HepG2 (cell line): ENCODE measurements around the gene DHX16. TPM values are rescaled to one million over a fixed set of nuclear protein-coding genes. Genes with fewer than 3 reads are reported as not detected.

Experiments used
- AKAP8 ChIP-seq: sonication (generic); formaldehyde crosslinking; IDR thresholded peaks from 2 replicates; pipeline ENCODE4 v1.5.1; 2020; ENCODE audit warnings: mild to moderate bottlenecking, missing genetic modification reagents
- BORCS8-MEF2B ChIP-seq: sonication (generic); formaldehyde crosslinking; IDR thresholded peaks from 2 replicates; pipeline ENCODE4 v1.8.0; 2022; ENCODE audit warnings: mild to moderate bottlenecking, missing genetic modification reagents
- DPF2 ChIP-seq: sonication (generic); formaldehyde crosslinking; IDR thresholded peaks from 2 replicates; pipeline ENCODE4 v1.4.0; 2020; ENCODE audit warnings: mild to moderate bottlenecking, low read depth, missing genetic modification reagents, borderline replicate concordance
- KAT2B ChIP-seq: fragments of 150-350 bp; IDR thresholded peaks from 2 replicates; pipeline ENCODE4 v1.6.1; 2014; ENCODE audit warnings: low read depth, low read length, borderline replicate concordance
- KDM5B ChIP-seq: sonication (generic); formaldehyde crosslinking; IDR thresholded peaks from 2 replicates; pipeline ENCODE4 v1.4.0; 2020; ENCODE audit warnings: missing genetic modification reagents, mild to moderate bottlenecking, borderline replicate concordance
- KLF6 ChIP-seq: IDR thresholded peaks from 2 replicates; pipeline ENCODE4 v1.8.0; 2016; ENCODE audit warnings: missing biosample characterization, missing genetic modification reagents
- MYC ChIP-seq: sonication (generic); formaldehyde crosslinking; IDR thresholded peaks from 2 replicates; pipeline ENCODE4 v1.9.0; 2021; ENCODE audit warnings: missing genetic modification reagents, borderline replicate concordance
- NCOA2 ChIP-seq: sonication (generic); formaldehyde crosslinking; IDR thresholded peaks from 2 replicates; pipeline ENCODE4 v1.8.0; 2022; ENCODE audit warnings: inconsistent platforms
- SAP130 ChIP-seq: IDR thresholded peaks from 2 replicates; pipeline ENCODE4 v1.6.1; 2016; ENCODE audit warnings: low read depth
- ZMYM4 ChIP-seq: sonication (generic); formaldehyde crosslinking; IDR thresholded peaks from 2 replicates; pipeline ENCODE4 v1.8.1; 2023; ENCODE audit warnings: mild to moderate bottlenecking, missing genetic modification reagents
- ZNF337 ChIP-seq: sonication (generic); formaldehyde crosslinking; IDR thresholded peaks from 2 replicates; pipeline ENCODE4 v1.5.1; 2020; ENCODE audit warnings: missing genetic modification reagents, low read depth, mild to moderate bottlenecking, borderline replicate concordance
- ZNF672 ChIP-seq: sonication (generic); formaldehyde crosslinking; IDR thresholded peaks from 2 replicates; pipeline ENCODE4 v1.8.1; 2022; ENCODE audit warnings: missing genetic modification reagents
- polyA plus RNA-seq, 8 experiments: library from polyadenylated mRNA; depleted of rRNA in 3 of 8; stranded (reverse) in 7 of 8; unstranded in 1 of 8; fragments of >200 nt; fragmentation: Illumina TruSeq in 4 of 8; extraction: Trizol in 4 of 8; gene quantifications; 2 replicates each; pipeline versions ENCODE4 v1.2.1 to v1.2.3, GENCODE V29; 2011 to 2016; ENCODE audit warnings: low read depth in 4 of 8, missing spikeins in 1 of 8, mixed read lengths in 1 of 8; ENCODE audit not compliant: insufficient read depth in 1 of 8
- total RNA-seq, 5 experiments: library from RNA; depleted of rRNA; stranded (reverse); fragments of >200 nt; fragmentation: Illumina TruSeq; extraction: Trizol; gene quantifications; 2 replicates each; pipeline ENCODE4 v1.2.3, GENCODE V29; 2016; ENCODE audit warnings: low read depth in 1 of 5
- TF ChIP-seq, protein P1 (sequence below): sonication (generic); formaldehyde crosslinking; IDR thresholded peaks from 2 replicates; pipeline ENCODE4 v1.5.0; 2020; ENCODE audit warnings: missing genetic modification reagents
- TF ChIP-seq, protein P2 (sequence below): sonication (generic); formaldehyde crosslinking; IDR thresholded peaks from 2 replicates; pipeline ENCODE4 v1.4.0; 2020; ENCODE audit warnings: mild to moderate bottlenecking, missing genetic modification reagents
- TF ChIP-seq, protein P3 (sequence below): sonication (generic); IDR thresholded peaks from 2 replicates; pipeline ENCODE4 v1.6.1; 2016; ENCODE audit warnings: low read depth, borderline replicate concordance
- TF ChIP-seq, protein P4 (sequence below): sonication (generic); formaldehyde crosslinking; IDR thresholded peaks from 2 replicates; pipeline ENCODE4 v1.4.0; 2020; ENCODE audit warnings: missing genetic modification reagents
- TF ChIP-seq, protein P5 (sequence below), 2 experiments: IDR thresholded peaks; 2 replicates each; pipeline ENCODE4 v1.6.1; 2011 to 2012; ENCODE audit warnings: low read length in 2 of 2, borderline replicate concordance in 1 of 2, low read depth in 1 of 2, mild to moderate bottlenecking in 1 of 2, moderate library complexity in 1 of 2
- TF ChIP-seq, protein P6 (sequence below): sonication (generic); formaldehyde crosslinking; IDR thresholded peaks from 2 replicates; pipeline ENCODE4 v1.4.0; 2020; ENCODE audit warnings: missing genetic modification reagents, borderline replicate concordance

DHX16 gene
- total and polyA plus RNA-seq, 2 of the 13 experiments (the other 11 are each of a cell fraction or from before 2014, with no cell fraction given) = 57.0 to 58.5 TPM

DNA sequence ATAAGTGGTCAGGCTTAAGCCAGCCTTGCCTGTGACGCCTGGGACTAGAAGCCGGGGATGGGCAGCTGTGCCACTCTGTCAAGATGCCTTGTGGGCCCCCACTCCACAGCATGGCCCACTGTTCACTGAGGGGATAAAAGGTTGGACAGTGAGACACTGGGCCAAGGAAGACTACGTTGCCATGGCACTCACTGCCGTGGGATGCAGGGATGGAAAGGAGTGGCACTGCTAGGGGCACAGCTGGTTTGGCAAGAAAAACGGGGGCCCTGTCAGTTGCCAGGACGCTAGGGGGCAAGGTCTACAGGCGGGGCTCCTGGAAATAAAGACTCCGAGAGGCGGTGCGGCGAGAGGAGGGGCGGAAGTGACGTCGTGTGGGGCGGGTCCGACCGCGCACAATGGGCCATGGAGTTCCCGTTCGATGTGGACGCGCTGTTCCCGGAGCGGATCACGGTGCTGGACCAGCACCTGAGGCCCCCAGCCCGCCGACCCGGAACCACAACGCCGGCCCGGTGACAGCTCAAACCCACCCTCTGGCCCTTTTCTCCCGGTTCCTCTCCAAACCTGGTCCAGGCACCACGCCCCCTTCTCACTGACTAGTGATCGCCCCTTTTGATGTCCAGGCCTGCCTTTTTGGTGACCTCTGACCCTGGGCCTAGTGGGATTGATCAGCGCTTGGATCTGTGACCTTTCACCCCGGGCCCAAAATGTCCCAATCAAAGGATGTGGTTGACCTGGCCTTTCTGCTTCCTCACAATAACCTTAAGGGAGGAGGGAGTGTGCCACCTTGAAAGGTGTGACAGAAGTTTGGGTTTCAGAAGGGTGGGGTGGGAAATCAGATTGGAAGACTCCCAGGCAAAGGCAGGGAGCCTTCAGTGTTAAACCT is 46.1 kb downstream of the DHX16 start, which contains the start of gene ATAT1 (continued):
- TF ChIP-seq DPF2 (CRISPR knock-in tag) (no peak), NCOA2 (CRISPR knock-in tag) (peak; percentile 61), KLF6 (CRISPR knock-in tag) (peak; percentile 59; the same call in 1 of the 2 replicates), AKAP8 (CRISPR knock-in tag) (peak; percentile 95), ZNF337 (no peak), KAT2B (no peak), ZNF672 (CRISPR knock-in tag) (no peak), MYC (CRISPR knock-in tag) (peak; percentile 81), KDM5B (peak; percentile 86; the same call in 1 of the 2 replicates), ZMYM4 (peak; percentile 88), BORCS8-MEF2B (CRISPR knock-in tag) (peak; percentile 49; the same call in 1 of the 2 replicates), SAP130 (CRISPR knock-in tag) (peak; percentile 96)
- TF ChIP-seq, protein P1, sequence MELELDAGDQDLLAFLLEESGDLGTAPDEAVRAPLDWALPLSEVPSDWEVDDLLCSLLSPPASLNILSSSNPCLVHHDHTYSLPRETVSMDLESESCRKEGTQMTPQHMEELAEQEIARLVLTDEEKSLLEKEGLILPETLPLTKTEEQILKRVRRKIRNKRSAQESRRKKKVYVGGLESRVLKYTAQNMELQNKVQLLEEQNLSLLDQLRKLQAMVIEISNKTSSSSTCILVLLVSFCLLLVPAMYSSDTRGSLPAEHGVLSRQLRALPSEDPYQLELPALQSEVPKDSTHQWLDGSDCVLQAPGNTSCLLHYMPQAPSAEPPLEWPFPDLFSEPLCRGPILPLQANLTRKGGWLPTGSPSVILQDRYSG (CRISPR knock-in tag) = peak; percentile 35; the same call in 1 of the 2 replicates
- TF ChIP-seq, protein P2, sequence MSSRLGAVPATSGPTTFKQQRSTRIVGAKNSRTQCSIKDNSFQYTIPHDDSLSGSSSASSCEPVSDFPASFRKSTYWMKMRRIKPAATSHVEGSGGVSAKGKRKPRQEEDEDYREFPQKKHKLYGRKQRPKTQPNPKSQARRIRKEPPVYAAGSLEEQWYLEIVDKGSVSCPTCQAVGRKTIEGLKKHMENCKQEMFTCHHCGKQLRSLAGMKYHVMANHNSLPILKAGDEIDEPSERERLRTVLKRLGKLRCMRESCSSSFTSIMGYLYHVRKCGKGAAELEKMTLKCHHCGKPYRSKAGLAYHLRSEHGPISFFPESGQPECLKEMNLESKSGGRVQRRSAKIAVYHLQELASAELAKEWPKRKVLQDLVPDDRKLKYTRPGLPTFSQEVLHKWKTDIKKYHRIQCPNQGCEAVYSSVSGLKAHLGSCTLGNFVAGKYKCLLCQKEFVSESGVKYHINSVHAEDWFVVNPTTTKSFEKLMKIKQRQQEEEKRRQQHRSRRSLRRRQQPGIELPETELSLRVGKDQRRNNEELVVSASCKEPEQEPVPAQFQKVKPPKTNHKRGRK (CRISPR knock-in tag) = no peak
- TF ChIP-seq, protein P3, sequence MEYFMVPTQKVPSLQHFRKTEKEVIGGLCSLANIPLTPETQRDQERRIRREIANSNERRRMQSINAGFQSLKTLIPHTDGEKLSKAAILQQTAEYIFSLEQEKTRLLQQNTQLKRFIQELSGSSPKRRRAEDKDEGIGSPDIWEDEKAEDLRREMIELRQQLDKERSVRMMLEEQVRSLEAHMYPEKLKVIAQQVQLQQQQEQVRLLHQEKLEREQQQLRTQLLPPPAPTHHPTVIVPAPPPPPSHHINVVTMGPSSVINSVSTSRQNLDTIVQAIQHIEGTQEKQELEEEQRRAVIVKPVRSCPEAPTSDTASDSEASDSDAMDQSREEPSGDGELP = peak; percentile 71; the same call in 1 of the 2 replicates
- TF ChIP-seq, protein P4, sequence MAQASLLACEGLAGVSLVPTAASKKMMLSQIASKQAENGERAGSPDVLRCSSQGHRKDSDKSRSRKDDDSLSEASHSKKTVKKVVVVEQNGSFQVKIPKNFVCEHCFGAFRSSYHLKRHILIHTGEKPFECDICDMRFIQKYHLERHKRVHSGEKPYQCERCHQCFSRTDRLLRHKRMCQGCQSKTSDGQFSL (CRISPR knock-in tag) = peak; percentile 38; the same call in 1 of the 2 replicates
- TF ChIP-seq, protein P5, sequence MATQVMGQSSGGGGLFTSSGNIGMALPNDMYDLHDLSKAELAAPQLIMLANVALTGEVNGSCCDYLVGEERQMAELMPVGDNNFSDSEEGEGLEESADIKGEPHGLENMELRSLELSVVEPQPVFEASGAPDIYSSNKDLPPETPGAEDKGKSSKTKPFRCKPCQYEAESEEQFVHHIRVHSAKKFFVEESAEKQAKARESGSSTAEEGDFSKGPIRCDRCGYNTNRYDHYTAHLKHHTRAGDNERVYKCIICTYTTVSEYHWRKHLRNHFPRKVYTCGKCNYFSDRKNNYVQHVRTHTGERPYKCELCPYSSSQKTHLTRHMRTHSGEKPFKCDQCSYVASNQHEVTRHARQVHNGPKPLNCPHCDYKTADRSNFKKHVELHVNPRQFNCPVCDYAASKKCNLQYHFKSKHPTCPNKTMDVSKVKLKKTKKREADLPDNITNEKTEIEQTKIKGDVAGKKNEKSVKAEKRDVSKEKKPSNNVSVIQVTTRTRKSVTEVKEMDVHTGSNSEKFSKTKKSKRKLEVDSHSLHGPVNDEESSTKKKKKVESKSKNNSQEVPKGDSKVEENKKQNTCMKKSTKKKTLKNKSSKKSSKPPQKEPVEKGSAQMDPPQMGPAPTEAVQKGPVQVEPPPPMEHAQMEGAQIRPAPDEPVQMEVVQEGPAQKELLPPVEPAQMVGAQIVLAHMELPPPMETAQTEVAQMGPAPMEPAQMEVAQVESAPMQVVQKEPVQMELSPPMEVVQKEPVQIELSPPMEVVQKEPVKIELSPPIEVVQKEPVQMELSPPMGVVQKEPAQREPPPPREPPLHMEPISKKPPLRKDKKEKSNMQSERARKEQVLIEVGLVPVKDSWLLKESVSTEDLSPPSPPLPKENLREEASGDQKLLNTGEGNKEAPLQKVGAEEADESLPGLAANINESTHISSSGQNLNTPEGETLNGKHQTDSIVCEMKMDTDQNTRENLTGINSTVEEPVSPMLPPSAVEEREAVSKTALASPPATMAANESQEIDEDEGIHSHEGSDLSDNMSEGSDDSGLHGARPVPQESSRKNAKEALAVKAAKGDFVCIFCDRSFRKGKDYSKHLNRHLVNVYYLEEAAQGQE (IDR thresholded peaks at IDR 0.05; ENCODE audit: borderline replicate concordance in 1 of 2, low read depth in 1 of 2, low read length in 2 of 2) = peak in 1 of 2 experiments; percentile 57; a peak in 1 of 4 replicates
- TF ChIP-seq, protein P6, sequence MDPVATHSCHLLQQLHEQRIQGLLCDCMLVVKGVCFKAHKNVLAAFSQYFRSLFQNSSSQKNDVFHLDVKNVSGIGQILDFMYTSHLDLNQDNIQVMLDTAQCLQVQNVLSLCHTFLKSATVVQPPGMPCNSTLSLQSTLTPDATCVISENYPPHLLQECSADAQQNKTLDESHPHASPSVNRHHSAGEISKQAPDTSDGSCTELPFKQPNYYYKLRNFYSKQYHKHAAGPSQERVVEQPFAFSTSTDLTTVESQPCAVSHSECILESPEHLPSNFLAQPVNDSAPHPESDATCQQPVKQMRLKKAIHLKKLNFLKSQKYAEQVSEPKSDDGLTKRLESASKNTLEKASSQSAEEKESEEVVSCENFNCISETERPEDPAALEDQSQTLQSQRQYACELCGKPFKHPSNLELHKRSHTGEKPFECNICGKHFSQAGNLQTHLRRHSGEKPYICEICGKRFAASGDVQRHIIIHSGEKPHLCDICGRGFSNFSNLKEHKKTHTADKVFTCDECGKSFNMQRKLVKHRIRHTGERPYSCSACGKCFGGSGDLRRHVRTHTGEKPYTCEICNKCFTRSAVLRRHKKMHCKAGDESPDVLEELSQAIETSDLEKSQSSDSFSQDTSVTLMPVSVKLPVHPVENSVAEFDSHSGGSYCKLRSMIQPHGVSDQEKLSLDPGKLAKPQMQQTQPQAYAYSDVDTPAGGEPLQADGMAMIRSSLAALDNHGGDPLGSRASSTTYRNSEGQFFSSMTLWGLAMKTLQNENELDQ (CRISPR knock-in tag) = 0 out of 2 replicates have a peak, but pooled peaks have one; percentile 20
